DOHH2 (cell line): Measurements from ENCODE around the gene TMEM235.

Source experiments
- H3F3A ChIP-seq: fragments of 200-600 bp; sonication (generic), shearing (Covaris generic); 2 replicates; pipeline ENCODE4 v1.6.0; 2016; ENCODE audit warnings: antibody characterized with exemption, mild to moderate bottlenecking; ENCODE audit not compliant: control insufficient read depth, insufficient read depth
- H3K27ac ChIP-seq: fragments of 200-600 bp; sonication (generic); 2 replicates; pipeline ENCODE4 v1.5.1; 2014; ENCODE audit warnings: low read depth, mild to moderate bottlenecking, low read length, moderate library complexity
- H3K27me3 ChIP-seq: fragments of 200-600 bp; sonication (generic); 2 replicates; pipeline ENCODE4 v1.6.1; 2014; ENCODE audit warnings: mild to moderate bottlenecking, low read length, mixed read lengths; ENCODE audit not compliant: control insufficient read depth
- H3K36me3 ChIP-seq: fragments of 200-600 bp; sonication (generic); 2 replicates; pipeline ENCODE4 v1.6.1; 2014; ENCODE audit warnings: mild to moderate bottlenecking, low read length, moderate library complexity, mixed read lengths; ENCODE audit not compliant: control insufficient read depth
- H3K4me1 ChIP-seq: fragments of 200-600 bp; sonication (generic); 2 replicates; pipeline ENCODE4 v1.6.1; 2014; ENCODE audit warnings: mild to moderate bottlenecking, low read length, mixed read lengths; ENCODE audit not compliant: control insufficient read depth
- H3K4me2 ChIP-seq: fragments of 200-600 bp; sonication (generic); 2 replicates; pipeline ENCODE4 v1.6.0; 2014; ENCODE audit warnings: mild to moderate bottlenecking, low read length, moderate library complexity
- H3K4me3 ChIP-seq: fragments of 200-600 bp; sonication (generic); 2 replicates; pipeline ENCODE4 v1.5.1; 2014; ENCODE audit warnings: mild to moderate bottlenecking, low read length, mixed read lengths
- H3K79me2 ChIP-seq: fragments of 200-600 bp; sonication (generic); 2 replicates; pipeline ENCODE4 v1.6.1; 2014; ENCODE audit warnings: mild to moderate bottlenecking, low read length, mixed read lengths; ENCODE audit not compliant: control insufficient read depth
- H3K9me2 ChIP-seq: fragments of 200-600 bp; sonication (generic); replicated peaks from 2 replicates; pipeline ENCODE4 v1.6.1; 2014; ENCODE audit warnings: mild to moderate bottlenecking, low read length, mixed read lengths; ENCODE audit not compliant: control insufficient read depth
- H3K9me3 ChIP-seq: fragments of 200-600 bp; sonication (generic); 2 replicates; pipeline ENCODE4 v1.6.1; 2014; ENCODE audit warnings: antibody characterized with exemption, low read length, mixed read lengths; ENCODE audit not compliant: control insufficient read depth, insufficient read depth
- H4K20me1 ChIP-seq: fragments of 200-600 bp; sonication (generic); 2 replicates; pipeline ENCODE4 v1.6.0; 2014; ENCODE audit warnings: low read depth, mild to moderate bottlenecking, antibody characterized with exemption, low read length, moderate library complexity; ENCODE audit not compliant: control insufficient read depth, insufficient read depth
- CTCF ChIP-seq: fragments of 200-600 bp; sonication (generic); IDR thresholded peaks from one replicate; pipeline ENCODE4 v1.5.1; 2014; ENCODE audit warnings: antibody characterized with exemption, mild to moderate bottlenecking, low read depth, low read length; ENCODE audit not compliant: poor library complexity, severe bottlenecking
- EZH2phosphoT487 ChIP-seq: fragments of 200-600 bp; sonication (generic); IDR thresholded peaks from 2 replicates; pipeline ENCODE4 v1.6.1; 2017; ENCODE audit warnings: borderline replicate concordance, mild to moderate bottlenecking, antibody characterized with exemption, low read length, moderate library complexity, mixed read lengths

TMEM235 gene

GRCh38 chr17:78247304-78247703 is 15.9 kb downstream of the TMEM235 start:
- H3K79me2 ChIP-seq = no peaks in the 10 kb centered on the region

GRCh38 chr17:78248051-78248914 is 16.9 kb downstream of the TMEM235 start:
- peaks cover 46% of the 10 kb centered on the region for H3K4me1 ChIP-seq
- no peaks in the 10 kb centered on the region for H3K79me2 ChIP-seq
- no peaks in the 10 kb centered on the region for H4K20me1 ChIP-seq
- H3K4me2 ChIP-seq = no peak overlapping the region
- H3K4me3 ChIP-seq = no peak overlapping the region
- H3K27me3 ChIP-seq = no peaks in the 10 kb centered on the region
- H3K9me2 ChIP-seq = no peaks in the 10 kb centered on the region
- TF ChIP-seq CTCF (no peak), EZH2phosphoT487 (no peak)
- no peaks in the 10 kb centered on the region for H3K9me3 ChIP-seq
- peaks cover 18% of the 10 kb centered on the region for H3F3A ChIP-seq
- no peaks in the 10 kb centered on the region for H3K36me3 ChIP-seq
- no peak overlapping the region for H3K27ac ChIP-seq

More at GRCh38 chr17:78247304-78247703, 15.9 kb downstream of the TMEM235 start:
- Histone ChIP-seq H3F3A (peaks cover 20% of the 10 kb centered on the region), H3K4me3 (no peak overlapping the region), H3K9me2 (no peaks in the 10 kb centered on the region), H3K36me3 (no peaks in the 10 kb centered on the region), H3K9me3 (no peaks in the 10 kb centered on the region), H3K4me1 (peaks cover 46% of the 10 kb centered on the region), H3K4me2 (no peak overlapping the region), H3K27me3 (no peaks in the 10 kb centered on the region), H4K20me1 (no peaks in the 10 kb centered on the region), H3K27ac (no peak overlapping the region)
- TF ChIP-seq CTCF = no peak
- no peak for TF ChIP-seq EZH2phosphoT487

- no peak overlapping the region for H3K27ac ChIP-seq
- H3F3A ChIP-seq = peaks cover 18% of the 10 kb centered on the region
- no peaks in the 10 kb centered on the region for H4K20me1 ChIP-seq
- H3K9me2 ChIP-seq = no peaks in the 10 kb centered on the region
- no peak overlapping the region for H3K4me3 ChIP-seq
- H3K36me3 ChIP-seq = no peaks in the 10 kb centered on the region
- peaks cover 46% of the 10 kb centered on the region for H3K4me1 ChIP-seq
- no peaks in the 10 kb centered on the region for H3K79me2 ChIP-seq
- H3K27me3 ChIP-seq = no peaks in the 10 kb centered on the region
- no peaks in the 10 kb centered on the region for H3K9me3 ChIP-seq
- H3K4me2 ChIP-seq = no peak overlapping the region
- no peak for TF ChIP-seq EZH2phosphoT487
- no peak for TF ChIP-seq CTCF
Measured at GRCh38 chr17:78249074-78249817, 17.8 kb downstream of the TMEM235 start.
